Transverse colon (tissue), 4 donors: Measurements from ENCODE around the gene TYMP.
"Not testable (repeated sequence)": the region's sequence is repeated elsewhere in the genome, so short reads cannot be mapped to it uniquely, and the experiment has no call there.

ENCODE experiments used
- POLR2A ChIP-seq: fragments of 450-650 bp; IDR thresholded peaks from one replicate; pipeline ENCODE4 v1.6.1; 2016; ENCODE audit warnings: antibody characterized with exemption, mild to moderate bottlenecking, moderate library complexity
- POLR2AphosphoS5 ChIP-seq, 3 donors: sonication (generic); formaldehyde crosslinking; IDR thresholded peaks; one replicate each; pipeline ENCODE4 v1.6.1; 2016; ENCODE audit warnings: antibody characterized with exemption in 3 of 3
- TF ChIP-seq, protein P1 (sequence below), 5 experiments: fragments of 200-600 bp in 3 of 5; fragments of 450-650 bp in 2 of 5; sonication (generic) in 3 of 5; IDR thresholded peaks; 1 replicate in 2 of 5; 2 replicates in 3 of 5; pipeline ENCODE4 v1.5.1; 2016 to 2017; ENCODE audit warnings: antibody characterized with exemption in 5 of 5, inconsistent platforms in 3 of 5, mild to moderate bottlenecking in 2 of 5, moderate library complexity in 1 of 5

DNA sequence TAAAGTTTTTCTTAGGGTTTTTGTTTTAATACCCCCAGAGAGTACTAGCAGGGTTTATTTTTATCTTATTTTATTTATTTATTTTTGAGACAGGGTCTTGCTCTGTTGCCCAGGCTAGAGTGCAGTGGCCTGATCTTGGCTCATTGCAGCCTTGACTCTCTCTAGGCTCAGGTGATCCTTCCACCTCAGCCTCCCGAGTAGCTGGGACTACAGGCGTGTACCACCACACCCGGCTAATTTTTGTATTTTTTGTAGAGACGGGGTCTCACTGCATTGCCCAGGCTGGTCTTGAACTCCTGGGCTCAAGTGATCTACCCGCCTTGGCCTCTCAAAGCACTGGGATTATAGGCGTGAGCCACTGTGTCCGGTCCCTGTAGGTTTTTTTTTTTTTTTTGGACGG lies 9.6 kb downstream of the TYMP start:
- TF ChIP-seq POLR2A; POLR2AphosphoS5 (IDR thresholded peaks at IDR 0.05): not testable (repeated sequence)
- TF ChIP-seq, protein P1, sequence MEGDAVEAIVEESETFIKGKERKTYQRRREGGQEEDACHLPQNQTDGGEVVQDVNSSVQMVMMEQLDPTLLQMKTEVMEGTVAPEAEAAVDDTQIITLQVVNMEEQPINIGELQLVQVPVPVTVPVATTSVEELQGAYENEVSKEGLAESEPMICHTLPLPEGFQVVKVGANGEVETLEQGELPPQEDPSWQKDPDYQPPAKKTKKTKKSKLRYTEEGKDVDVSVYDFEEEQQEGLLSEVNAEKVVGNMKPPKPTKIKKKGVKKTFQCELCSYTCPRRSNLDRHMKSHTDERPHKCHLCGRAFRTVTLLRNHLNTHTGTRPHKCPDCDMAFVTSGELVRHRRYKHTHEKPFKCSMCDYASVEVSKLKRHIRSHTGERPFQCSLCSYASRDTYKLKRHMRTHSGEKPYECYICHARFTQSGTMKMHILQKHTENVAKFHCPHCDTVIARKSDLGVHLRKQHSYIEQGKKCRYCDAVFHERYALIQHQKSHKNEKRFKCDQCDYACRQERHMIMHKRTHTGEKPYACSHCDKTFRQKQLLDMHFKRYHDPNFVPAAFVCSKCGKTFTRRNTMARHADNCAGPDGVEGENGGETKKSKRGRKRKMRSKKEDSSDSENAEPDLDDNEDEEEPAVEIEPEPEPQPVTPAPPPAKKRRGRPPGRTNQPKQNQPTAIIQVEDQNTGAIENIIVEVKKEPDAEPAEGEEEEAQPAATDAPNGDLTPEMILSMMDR (IDR thresholded peaks at IDR 0.05): not testable (repeated sequence)
